CD4-positive, CD25-positive, alpha-beta regulatory T cell (primary cell): Measurements from ENCODE around the gene PSORS1C2. TPM values are rescaled to one million over a fixed set of nuclear protein-coding genes. Genes with fewer than 3 reads are reported as not detected.

ENCODE experiments used
- ATAC-seq, 2 donors: fragments of 150-1000 bp; cut with Tn5 transposase; one replicate each; pipeline ENCODE4 v1.10.0; 2021; ENCODE audit warnings: low read depth in 2 of 2, moderate number of reproducible peaks in 2 of 2, moderate library complexity in 1 of 2
- DNase-seq, 3 donors: peaks; one replicate each; pipeline versions ENCODE4 v3.0.0 to v3.0.0-alpha.2; 2012 to 2022; ENCODE audit warnings: mixed read lengths in 1 of 3
- H3K27ac ChIP-seq: one replicate; pipeline ENCODE4 v1.7.0; 2013; ENCODE audit warnings: mild to moderate bottlenecking, low read length; ENCODE audit not compliant: insufficient read depth, poor library complexity, severe bottlenecking
- H3K27me3 ChIP-seq: one replicate; pipeline ENCODE4 v1.7.0; 2013; ENCODE audit warnings: low read length; ENCODE audit not compliant: control insufficient read depth, insufficient read depth
- H3K36me3 ChIP-seq: one replicate; pipeline ENCODE4 v1.7.0; 2013; ENCODE audit warnings: mild to moderate bottlenecking, low read length, moderate library complexity; ENCODE audit not compliant: control insufficient read depth, insufficient read depth
- H3K4me1 ChIP-seq: 2 replicates; pipeline ENCODE4 v1.7.0; 2013; ENCODE audit warnings: mild to moderate bottlenecking, low read length; ENCODE audit not compliant: insufficient read depth, control insufficient read depth, poor library complexity, severe bottlenecking
- H3K4me3 ChIP-seq: one replicate; pipeline ENCODE4 v1.7.0; 2013; ENCODE audit warnings: low read depth, mild to moderate bottlenecking, low read length, moderate library complexity
- H3K9me3 ChIP-seq, 2 experiments: 1 replicate in 1 of 2; 2 replicates in 1 of 2; pipeline ENCODE4 v1.7.0; 2013; ENCODE audit warnings: low read length in 2 of 2, mild to moderate bottlenecking in 1 of 2, moderate library complexity in 1 of 2; ENCODE audit not compliant: control insufficient read depth in 2 of 2
- H3K27ac Mint-ChIP-seq, 3 donors: one replicate each; pipeline ENCODE4 v1.8.0; 2020 to 2022; ENCODE audit warnings: mild to moderate bottlenecking in 3 of 3, mixed read lengths in 3 of 3, moderate library complexity in 2 of 3
- H3K27me3 Mint-ChIP-seq: one replicate; pipeline ENCODE4 v1.8.0; 2022; ENCODE audit warnings: mild to moderate bottlenecking, mixed read lengths
- H3K36me3 Mint-ChIP-seq: one replicate; pipeline ENCODE4 v1.8.0; 2020; ENCODE audit warnings: mixed read lengths
- H3K4me1 Mint-ChIP-seq, 4 donors: one replicate each; pipeline ENCODE4 v1.8.0; 2020 to 2022; ENCODE audit warnings: mixed read lengths in 4 of 4, mild to moderate bottlenecking in 1 of 4
- H3K4me3 Mint-ChIP-seq, 4 donors: one replicate each; pipeline ENCODE4 v1.8.0; 2020 to 2022; ENCODE audit warnings: mild to moderate bottlenecking in 4 of 4, mixed read lengths in 4 of 4, moderate library complexity in 3 of 4
- H3K9me3 Mint-ChIP-seq, 7 donors: one replicate each; pipeline ENCODE4 v1.8.0; 2020 to 2022; ENCODE audit warnings: mixed read lengths in 7 of 7, mild to moderate bottlenecking in 3 of 7, moderate library complexity in 2 of 7
- polyA plus RNA-seq, 4 donors: library from polyadenylated mRNA; unstranded; fragments of 300-500 nt; fragmentation: Illumina TruSeq; gene quantifications; one replicate each; pipeline ENCODE4 v1.2.3, GENCODE V29; 2021
- total RNA-seq: library from RNA; stranded (reverse); gene quantifications from one replicate; pipeline ENCODE4 v1.2.3, GENCODE V29; 2022

Gene PSORS1C2
- total and polyA plus RNA-seq, 5 donors from 2014 or later = not detected

- Histone ChIP-seq H3K4me1 (peaks cover 8% of the 10 kb centered on the region), H3K36me3 (no peaks in the 10 kb centered on the region), H3K4me3 (no peak overlapping the region), H3K27me3 (no peaks in the 10 kb centered on the region), H3K9me3 (no peaks in the 10 kb centered on the region), H3K27ac (no peak overlapping the region)
- no peak for DNase-seq
- Mint-ChIP-seq H3K27me3 (no peaks in the 10 kb centered on the region), H3K4me1 (peaks cover 9 to 20% (median 15%) of the 10 kb centered on the region in 4 donors), H3K9me3 (no peaks in the 10 kb centered on the region), H3K27ac (peak overlapping the region; percentile 60 to 70 (median 64)), H3K36me3 (no peaks in the 10 kb centered on the region), H3K4me3 (peak overlapping the region in 1 of 4 donors; percentile 49)
- no peak for ATAC-seq
These were observed 40.1 kb upstream of the PSORS1C2 start for GRCh38 chr6:31179042-31179386.

- no peak overlapping the region for H3K27ac ChIP-seq
- H3K4me1 ChIP-seq = peaks cover 8% of the 10 kb centered on the region
- Mint-ChIP-seq H3K4me3 (peak overlapping the region in 1 of 4 donors; percentile 49), H3K4me1 (peaks cover 9 to 20% (median 15%) of the 10 kb centered on the region in 4 donors), H3K9me3 (no peaks in the 10 kb centered on the region), H3K27ac (peak overlapping the region in 2 of 3 donors; percentile 60 to 64), H3K27me3 (no peaks in the 10 kb centered on the region), H3K36me3 (no peaks in the 10 kb centered on the region)
- no peaks in the 10 kb centered on the region for H3K36me3 ChIP-seq
- no peaks in the 10 kb centered on the region for H3K27me3 ChIP-seq
- ATAC-seq (no peak), DNase-seq (no peak)
- peak overlapping the region; percentile 26 for H3K4me3 ChIP-seq
- no peaks in the 10 kb centered on the region for H3K9me3 ChIP-seq
These were observed 39.5 kb upstream of the PSORS1C2 start for GRCh38 chr6:31178143-31179041.

GRCh38 chr6:31175971-31176370 is 37.1 kb upstream of the PSORS1C2 start:
- Histone ChIP-seq H3K4me3 (no peak overlapping the region), H3K27ac (no peak overlapping the region), H3K9me3 (no peaks in the 10 kb centered on the region), H3K4me1 (peaks cover 8% of the 10 kb centered on the region), H3K36me3 (no peaks in the 10 kb centered on the region), H3K27me3 (no peaks in the 10 kb centered on the region)
- no peaks in the 10 kb centered on the region for H3K36me3 Mint-ChIP-seq
- H3K27me3 Mint-ChIP-seq = no peaks in the 10 kb centered on the region
- ATAC-seq (no peak), DNase-seq (no peak)
- H3K27ac Mint-ChIP-seq = no peak overlapping the region
- no peaks in the 10 kb centered on the region for H3K9me3 Mint-ChIP-seq
- no peak overlapping the region for H3K4me3 Mint-ChIP-seq
- peaks cover 9 to 20% (median 15%) of the 10 kb centered on the region in 4 donors for H3K4me1 Mint-ChIP-seq

- H3K9me3 ChIP-seq = no peaks in the 10 kb centered on the region
- H3K4me1 Mint-ChIP-seq = peaks cover 9 to 16% (median 13%) of the 10 kb centered on the region in 4 donors
- no peaks in the 10 kb centered on the region for H3K9me3 Mint-ChIP-seq
- no peak overlapping the region for H3K4me3 ChIP-seq
- H3K27me3 Mint-ChIP-seq = no peaks in the 10 kb centered on the region
- no peaks in the 10 kb centered on the region for H3K27me3 ChIP-seq
- H3K27ac Mint-ChIP-seq = no peak overlapping the region
- H3K36me3 ChIP-seq = no peaks in the 10 kb centered on the region
- no peak for DNase-seq
- no peak for ATAC-seq
- H3K4me3 Mint-ChIP-seq = no peak overlapping the region
- no peak overlapping the region for H3K27ac ChIP-seq
- H3K36me3 Mint-ChIP-seq = no peaks in the 10 kb centered on the region
- H3K4me1 ChIP-seq = peaks cover 8% of the 10 kb centered on the region
These were observed 35.5 kb upstream of the PSORS1C2 start for GRCh38 chr6:31174378-31174777.

- Histone ChIP-seq H3K9me3 (no peaks in the 10 kb centered on the region), H3K4me3 (no peak overlapping the region), H3K27ac (no peak overlapping the region), H3K4me1 (peaks cover 5% of the 10 kb centered on the region), H3K36me3 (no peaks in the 10 kb centered on the region), H3K27me3 (no peaks in the 10 kb centered on the region)
- Mint-ChIP-seq H3K27me3 (no peaks in the 10 kb centered on the region), H3K4me1 (peaks cover 4 to 10% (median 5%) of the 10 kb centered on the region in 4 donors), H3K9me3 (no peaks in the 10 kb centered on the region), H3K36me3 (no peaks in the 10 kb centered on the region), H3K4me3 (no peak overlapping the region), H3K27ac (no peak overlapping the region)
- DNase-seq (no peak), ATAC-seq (no peak)
These were observed 34.5 kb upstream of the PSORS1C2 start for GRCh38 chr6:31173406-31173805.

GRCh38 chr6:31172973-31173384 is 34.1 kb upstream of the PSORS1C2 start:
- Mint-ChIP-seq H3K27me3 (no peaks in the 10 kb centered on the region), H3K4me1 (peaks cover under 1 to 6% (median 2%) of the 10 kb centered on the region in 4 donors), H3K27ac (no peak overlapping the region), H3K9me3 (no peaks in the 10 kb centered on the region), H3K36me3 (no peaks in the 10 kb centered on the region), H3K4me3 (no peak overlapping the region)
- H3K4me3 ChIP-seq = no peak overlapping the region
- H3K27me3 ChIP-seq = no peaks in the 10 kb centered on the region
- DNase-seq (no peak), ATAC-seq (no peak)
- no peak overlapping the region for H3K27ac ChIP-seq
- no peaks in the 10 kb centered on the region for H3K9me3 ChIP-seq
- H3K36me3 ChIP-seq = no peaks in the 10 kb centered on the region
- H3K4me1 ChIP-seq = peaks cover under 1% of the 10 kb centered on the region

- Mint-ChIP-seq H3K27ac (no peak overlapping the region), H3K36me3 (no peaks in the 10 kb centered on the region), H3K4me3 (peak overlapping the region in 1 of 4 donors; percentile 47), H3K27me3 (no peaks in the 10 kb centered on the region), H3K4me1 (peaks cover 0 to 5% (median 2%) of the 10 kb centered on the region in 4 donors), H3K9me3 (no peaks in the 10 kb centered on the region)
- Histone ChIP-seq H3K27ac (no peak overlapping the region), H3K36me3 (no peaks in the 10 kb centered on the region), H3K9me3 (no peaks in the 10 kb centered on the region), H3K4me3 (no peak overlapping the region), H3K4me1 (no peaks in the 10 kb centered on the region), H3K27me3 (no peaks in the 10 kb centered on the region)
- DNase-seq = no peak
- ATAC-seq = no peak
These were observed 33.4 kb upstream of the PSORS1C2 start for GRCh38 chr6:31171931-31172905.
